ENCODE results near the gene KLHL17.
"Not testable (repeated sequence)": the region's sequence is repeated elsewhere in the genome, so short reads cannot be mapped to it uniquely, and the experiment has no call there.

Gene KLHL17

GRCh38 chr1:982765-983436, 22.5 kb downstream of the KLHL17 start:
- DNase-seq (ENCODE audit: low read depth) = no peak

GRCh38 chr1:983798-984475, 23.6 kb downstream of the KLHL17 start:
- peak; percentile 31 for DNase-seq (ENCODE audit: low read depth)

GRCh38 chr1:984476-984814, 24.1 kb downstream of the KLHL17 start:
- DNase-seq (ENCODE audit: low read depth) = no peak

- no peak for DNase-seq (ENCODE audit: low read depth)
Observed at GRCh38 chr1:985126-985525, 24.7 kb downstream of the KLHL17 start.

GRCh38 chr1:988061-988460, 27.7 kb downstream of the KLHL17 start:
- DNase-seq (ENCODE audit: low read depth) = not testable (repeated sequence)

- DNase-seq (ENCODE audit: low read depth) = not testable (repeated sequence)
Observed at GRCh38 chr1:991275-991674, 30.9 kb downstream of the KLHL17 start.

- no peak for DNase-seq (ENCODE audit: low read depth)
Observed at GRCh38 chr1:991895-992294, 31.5 kb downstream of the KLHL17 start.

GRCh38 chr1:992362-992761, 32.0 kb downstream of the KLHL17 start:
- DNase-seq (ENCODE audit: low read depth) = no peak

- no peak for DNase-seq (ENCODE audit: low read depth)
Observed at GRCh38 chr1:993379-993995, 33.1 kb downstream of the KLHL17 start.

- not testable (repeated sequence) for DNase-seq (ENCODE audit: low read depth)
Observed at GRCh38 chr1:994546-994945, 34.2 kb downstream of the KLHL17 start.

GRCh38 chr1:995665-996633, 35.6 kb downstream of the KLHL17 start:
- DNase-seq (ENCODE audit: low read depth) = no peak

- DNase-seq (ENCODE audit: low read depth) = no peak
Observed at GRCh38 chr1:996851-997712, 36.7 kb downstream of the KLHL17 start.

GRCh38 chr1:997713-997992, 37.3 kb downstream of the KLHL17 start:
- DNase-seq (ENCODE audit: low read depth) = no peak

- no peak for DNase-seq (ENCODE audit: low read depth)
Observed at GRCh38 chr1:997993-998744, 37.8 kb downstream of the KLHL17 start.

GRCh38 chr1:998745-998994, 38.3 kb downstream of the KLHL17 start:
- no peak for DNase-seq (ENCODE audit: low read depth)

- DNase-seq (ENCODE audit: low read depth) = peak; percentile 51
Observed at GRCh38 chr1:998995-999724, 38.8 kb downstream of the KLHL17 start.

GRCh38 chr1:999725-1000356, 39.5 kb downstream of the KLHL17 start, which contains the start of gene HES4:
TSS of gene HES4 (minus strand) at chr1:1000097. CDS start at chr1:999973, 124 bp downstream.
- peak; percentile 93 for DNase-seq (ENCODE audit: low read depth)

- DNase-seq (ENCODE audit: low read depth) = peak; percentile 83
Observed at GRCh38 chr1:1000357-1001056, 40.1 kb downstream of the KLHL17 start.

All from ELR (cell line).